HG03342 (cell line): ENCODE results near the gene TTYH2.
"Not testable (repeated sequence)": the region's sequence is repeated elsewhere in the genome, so short reads cannot be mapped to it uniquely, and the experiment has no call there.

Source experiments
- ATAC-seq: cut with Tn5 transposase; IDR thresholded peaks from one replicate; pipeline ENCODE4 v1.9.1; 2021; ENCODE audit warnings: mild to moderate bottlenecking, moderate library complexity; ENCODE audit not compliant: unreplicated experiment

The TTYH2 gene

GRCh38 chr17:74212913-74213791 is at the start of gene TTYH2:
TSS of gene TTYH2 (plus strand) at chr17:74213571. CDS start at chr17:74213588, 17 bp downstream.
- ATAC-seq = peak; percentile 60

DNA sequence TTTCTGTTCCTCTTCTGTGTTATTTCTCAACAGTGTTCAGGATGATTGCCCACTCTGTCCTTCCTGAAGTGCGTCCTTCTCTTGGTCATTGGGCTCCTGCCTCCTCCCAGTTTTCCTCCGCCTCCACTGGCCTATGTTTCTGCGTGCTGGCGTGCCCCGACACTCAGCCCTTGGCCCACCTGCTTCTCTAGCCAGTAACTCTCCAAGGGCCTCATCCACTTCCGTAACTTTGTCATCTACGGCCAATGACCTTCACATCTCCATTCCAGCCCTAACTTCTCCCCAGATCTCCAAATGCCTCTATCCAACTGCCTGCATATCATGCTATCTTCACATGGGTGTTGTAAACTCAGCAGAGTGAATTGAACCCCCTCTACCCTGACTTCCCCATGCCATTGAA is 49.5 kb upstream of the TTYH2 start:
- no peak for ATAC-seq

DNA sequence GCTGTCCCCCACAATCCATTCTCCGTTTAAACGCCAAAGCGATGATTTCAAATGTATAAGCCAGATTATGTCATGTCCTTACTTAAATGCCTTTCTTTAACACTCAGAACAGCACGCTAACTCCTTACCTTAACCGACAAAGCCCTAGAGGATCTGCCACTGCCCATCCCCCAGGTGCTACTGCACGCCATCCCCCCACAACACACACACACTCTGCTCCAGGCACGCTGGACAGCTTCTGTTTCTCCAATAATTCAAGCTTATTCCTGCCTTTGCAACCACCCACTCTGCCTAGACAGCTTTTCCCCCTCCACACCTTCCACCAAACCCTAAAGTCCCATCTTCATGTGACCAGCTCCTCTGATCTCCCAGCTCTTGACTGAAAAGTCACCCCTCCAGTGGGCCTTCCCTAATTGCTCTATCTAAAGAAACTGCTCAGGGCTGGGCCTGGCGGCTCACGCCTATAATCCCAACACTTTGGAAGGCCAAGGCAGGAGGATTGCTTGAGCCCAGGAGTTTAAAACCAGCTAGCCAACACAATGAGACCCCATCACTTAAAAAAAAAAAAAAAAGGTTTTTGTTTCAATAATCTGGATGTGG is 48.8 kb upstream of the TTYH2 start:
- no peak for ATAC-seq

GRCh38 chr17:74165797-74166365 is 47.5 kb upstream of the TTYH2 start:
- ATAC-seq = no peak

DNA sequence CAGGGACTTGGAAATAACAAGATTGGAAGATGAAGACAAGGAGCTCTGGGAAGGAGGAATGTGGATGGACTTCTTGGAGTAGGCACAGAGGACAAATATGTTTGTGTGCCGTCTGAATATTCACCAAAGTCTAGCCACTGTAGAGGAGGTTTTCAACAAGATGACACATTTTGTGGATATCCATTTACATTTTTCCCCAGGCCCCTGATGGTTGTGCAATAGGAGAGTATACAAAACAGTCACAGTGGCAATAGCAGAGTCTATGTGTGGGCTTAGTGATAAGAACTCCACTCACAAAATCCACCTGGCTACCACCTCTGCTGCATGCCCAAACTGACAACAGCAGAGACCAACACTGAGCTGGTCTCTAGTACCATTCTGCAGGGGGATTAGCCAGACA is 42.4 kb upstream of the TTYH2 start:
- ATAC-seq = no peak

DNA sequence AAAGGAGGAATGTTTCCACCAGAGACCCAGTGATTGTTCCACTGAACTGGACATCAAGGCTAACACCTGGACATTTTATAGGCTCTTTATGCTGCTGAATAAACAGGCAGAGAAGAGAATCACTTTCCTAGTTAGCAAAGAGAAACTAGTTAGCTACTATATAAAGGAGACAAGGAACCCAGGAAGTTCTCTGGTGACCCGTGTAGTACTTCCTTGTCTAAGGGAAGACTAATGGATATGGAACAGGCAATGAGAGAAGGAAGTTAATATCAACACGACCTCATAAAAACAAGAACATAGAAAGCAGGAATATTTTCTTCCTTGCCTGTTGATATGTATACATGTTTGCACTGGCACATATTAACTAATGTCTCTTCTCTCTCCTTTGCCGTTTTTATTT is 40.7 kb upstream of the TTYH2 start:
- no peak for ATAC-seq

GRCh38 chr17:74176546-74177001 is 36.8 kb upstream of the TTYH2 start:
- no peak for ATAC-seq

DNA sequence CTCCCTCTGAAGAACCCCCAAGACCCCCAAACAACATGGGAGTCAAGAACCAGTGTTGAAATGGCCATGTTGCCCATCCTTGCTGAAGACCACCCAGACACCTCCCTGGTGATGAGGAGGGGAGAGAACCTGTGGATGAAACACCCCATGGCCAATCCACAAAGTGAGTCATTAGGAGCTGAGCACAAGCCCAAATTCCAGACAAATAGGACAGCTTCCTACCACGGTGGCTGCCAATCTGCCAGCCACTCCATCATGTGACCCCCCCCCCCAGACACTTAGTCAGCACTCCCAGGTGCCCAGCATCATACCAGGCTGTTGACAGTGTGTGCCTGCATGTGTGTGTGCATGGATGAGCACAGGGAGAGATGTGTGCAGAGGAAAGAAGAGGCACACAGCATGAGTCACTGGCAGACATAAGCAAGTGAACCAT is 36.3 kb upstream of the TTYH2 start:
- no peak for ATAC-seq

DNA sequence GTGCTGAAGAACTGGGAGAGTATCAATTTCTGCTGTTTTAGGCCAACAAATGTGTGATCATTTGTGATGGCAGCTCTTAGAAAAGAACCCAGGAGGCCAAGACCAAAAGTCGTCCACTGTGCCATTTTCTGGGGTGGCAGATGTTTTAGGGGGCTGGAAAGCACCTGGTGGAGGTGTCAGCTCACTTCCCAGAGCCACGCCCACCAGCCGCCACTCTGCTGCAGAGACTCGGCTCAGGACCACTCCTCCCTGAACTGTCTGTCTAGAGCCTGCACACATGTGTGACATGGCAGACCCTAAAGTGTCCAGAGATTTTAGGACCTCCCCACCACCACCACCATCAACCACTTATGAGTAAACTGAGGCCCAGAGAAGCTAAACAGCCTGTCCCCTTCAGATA is 33.8 kb upstream of the TTYH2 start:
- ATAC-seq = no peak

- no peak for ATAC-seq
Measured at GRCh38 chr17:74180336-74180735, 33.0 kb upstream of the TTYH2 start.

- no peak for ATAC-seq
Measured at GRCh38 chr17:74181341-74181740, 32.0 kb upstream of the TTYH2 start.

DNA sequence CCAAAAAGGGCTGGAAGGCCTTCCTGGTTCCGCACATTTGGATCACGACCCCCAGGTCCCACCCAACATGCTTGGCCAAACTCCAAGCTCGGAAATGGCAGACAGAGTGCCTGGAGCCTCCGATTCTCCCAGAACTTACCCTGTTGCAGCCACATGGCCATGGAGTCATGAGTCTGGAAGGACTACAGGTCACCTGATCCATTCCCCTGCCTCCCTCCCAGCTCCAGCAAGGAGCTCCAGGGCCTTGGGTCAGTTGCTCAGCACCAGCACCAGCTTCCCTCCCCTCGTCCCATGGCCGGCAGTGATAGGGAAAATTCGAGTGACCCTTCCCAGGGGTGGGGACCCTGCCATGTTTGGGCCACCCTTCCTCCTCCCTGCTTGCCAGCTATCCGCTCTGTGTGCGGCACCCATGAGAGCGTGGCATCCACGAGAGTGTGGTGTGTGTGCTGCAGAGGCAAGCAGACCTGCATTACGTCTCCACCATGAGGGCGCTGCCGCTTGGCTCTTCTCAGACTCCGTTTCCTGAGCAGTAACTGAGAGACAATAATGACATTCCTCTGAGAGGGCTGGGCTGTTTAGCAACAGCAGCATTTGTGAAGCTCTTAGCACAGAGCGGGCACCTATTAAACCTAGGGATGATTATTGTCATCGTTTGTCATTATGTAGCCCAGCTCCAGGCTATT is 31.2 kb upstream of the TTYH2 start:
- no peak for ATAC-seq

- no peak for ATAC-seq
Measured at GRCh38 chr17:74183411-74183810, 30.0 kb upstream of the TTYH2 start.

GRCh38 chr17:74185571-74186185 is 27.7 kb upstream of the TTYH2 start:
- ATAC-seq = no peak

GRCh38 chr17:74186498-74186897 is 26.9 kb upstream of the TTYH2 start:
- ATAC-seq = no peak

- ATAC-seq = no peak
Measured at GRCh38 chr17:74187761-74188160, 25.6 kb upstream of the TTYH2 start.

GRCh38 chr17:74188687-74189086 is 24.7 kb upstream of the TTYH2 start:
- not testable (repeated sequence) for ATAC-seq

GRCh38 chr17:74190154-74190553 is 23.2 kb upstream of the TTYH2 start:
- no peak for ATAC-seq

DNA sequence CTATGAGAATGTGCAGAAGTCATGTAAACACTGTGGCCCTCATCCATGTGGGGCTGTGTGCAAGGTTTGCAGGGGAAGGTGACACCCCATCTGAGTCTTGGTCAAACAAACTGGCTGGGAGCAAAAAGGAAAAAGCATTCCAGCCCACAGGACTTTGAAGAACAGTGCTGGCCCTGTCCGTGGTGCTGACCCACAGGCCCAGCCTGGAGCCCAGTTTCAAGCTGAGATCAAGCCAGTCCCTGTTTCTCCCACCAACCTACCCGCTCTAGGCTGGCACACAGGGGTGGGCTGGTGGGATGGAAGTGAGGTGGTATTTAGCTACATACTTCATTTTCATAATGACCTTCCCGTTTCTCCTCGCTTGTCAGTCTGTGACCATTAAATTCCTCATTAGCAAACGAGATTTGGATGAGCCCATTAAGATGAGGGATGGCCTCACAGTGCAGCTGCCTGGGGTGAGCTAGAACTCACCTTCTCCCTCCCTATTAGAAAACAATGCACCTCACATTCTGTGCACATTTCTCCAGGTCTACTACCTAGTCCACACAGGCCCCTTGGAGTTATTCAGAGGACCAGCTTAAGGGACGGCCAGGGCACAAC is 22.5 kb upstream of the TTYH2 start:
- no peak for ATAC-seq

DNA sequence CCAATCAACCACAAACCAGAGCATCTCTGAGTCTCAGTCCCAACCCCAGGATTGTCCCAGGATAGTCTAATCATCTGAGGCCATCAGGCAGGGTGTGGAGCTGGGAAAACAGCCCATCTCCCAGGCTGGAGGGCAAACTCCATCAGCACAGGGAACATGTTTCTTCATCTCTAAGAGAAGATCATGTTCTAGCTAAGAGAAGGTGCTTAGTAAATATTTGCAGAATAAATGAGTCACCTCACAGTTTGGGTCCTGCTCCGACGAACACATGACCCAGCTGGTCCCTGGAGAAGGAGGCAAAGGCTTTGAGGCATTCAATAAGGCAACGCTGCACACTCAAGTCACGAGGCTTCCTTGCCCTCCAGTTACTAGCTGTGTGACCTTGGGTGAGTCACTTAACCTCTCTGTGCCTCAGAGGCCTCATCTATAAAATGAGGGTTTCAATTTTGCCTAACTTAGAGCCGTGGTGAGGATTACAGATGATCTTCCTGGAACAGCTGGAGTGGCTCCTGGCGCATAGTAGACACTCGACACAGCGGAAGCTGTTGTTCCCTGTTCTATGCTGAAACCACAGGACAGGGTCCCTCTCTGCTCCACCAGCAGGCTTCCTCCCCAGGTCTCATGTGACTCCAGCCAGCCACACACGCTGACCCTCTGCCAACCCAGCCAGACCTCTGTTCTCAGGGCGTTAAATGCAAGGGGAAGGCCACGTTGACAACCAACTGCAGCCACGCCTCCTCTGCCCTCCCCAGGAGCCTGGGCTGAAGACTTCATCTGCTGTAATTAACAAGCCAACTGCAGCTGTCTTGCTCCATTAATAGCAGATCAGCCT is 20.2 kb upstream of the TTYH2 start:
- ATAC-seq = peak; percentile 41
